OCI-LY7 (cell line): Measurements from ENCODE around the gene MED15. TPM values are rescaled to one million over a fixed set of nuclear protein-coding genes. Genes with fewer than 3 reads are reported as not detected.

Experiments
- BruUV-seq: library from RNA; stranded (reverse); fragments of 400-500 nt; replicated peaks from 2 replicates; lab custom pipeline; 2021; lab: Mats Ljungman, UMichigan
- CTCF ChIA-PET: fragments of 300-600 bp; sonication (Branson Sonifier 250); formaldehyde crosslinking; loops from one replicate; lab custom pipeline; 2022; ENCODE audit warnings: antibody characterized with exemption; ENCODE audit not compliant: unreplicated experiment; lab: Charles Lee
- POLR2A ChIA-PET: fragments of 300-600 bp; sonication (Branson Sonifier 250); formaldehyde crosslinking; loops from one replicate; lab custom pipeline; 2022; ENCODE audit warnings: antibody characterized with exemption; lab: Charles Lee
- DNase-seq: peaks from one replicate; pipeline ENCODE4 v3.0.0-alpha.2; 2015; ENCODE audit warnings: low spot score
- H2AFZ ChIP-seq: fragments of 200-600 bp; sonication (generic), shearing (Covaris generic); 2 replicates; pipeline ENCODE4 v1.6.1; 2014; ENCODE audit warnings: mild to moderate bottlenecking, antibody characterized with exemption, low read length, moderate library complexity
- H3K27ac ChIP-seq: fragments of 200-600 bp; sonication (generic); 2 replicates; pipeline ENCODE4 v1.5.1; 2014; ENCODE audit warnings: mixed run types, low read depth, mild to moderate bottlenecking, moderate library complexity, low read length, inconsistent platforms; ENCODE audit not compliant: poor library complexity, severe bottlenecking
- H3K36me3 ChIP-seq: fragments of 200-600 bp; sonication (generic); 2 replicates; pipeline ENCODE4 v1.6.1; 2014; ENCODE audit warnings: mild to moderate bottlenecking, antibody characterized with exemption, low read length, moderate library complexity, mixed read lengths; ENCODE audit not compliant: insufficient read depth
- H3K4me1 ChIP-seq: fragments of 200-600 bp; sonication (generic); 2 replicates; pipeline ENCODE4 v1.5.1; 2014; ENCODE audit warnings: mild to moderate bottlenecking, low read length; ENCODE audit not compliant: insufficient read depth, poor library complexity, severe bottlenecking
- H3K4me2 ChIP-seq: fragments of 200-600 bp; sonication (generic); 2 replicates; pipeline ENCODE4 v1.6.1; 2014; ENCODE audit warnings: mild to moderate bottlenecking, low read length
- H3K4me3 ChIP-seq: fragments of 200-600 bp; sonication (generic); 2 replicates; pipeline ENCODE4 v1.5.1; 2014; ENCODE audit warnings: mild to moderate bottlenecking, low read depth, low read length; ENCODE audit not compliant: poor library complexity, severe bottlenecking
- H3K79me2 ChIP-seq: fragments of 200-600 bp; sonication (generic); 2 replicates; pipeline ENCODE4 v1.6.1; 2016; ENCODE audit warnings: low read depth, mild to moderate bottlenecking, low read length, moderate library complexity, mixed read lengths; ENCODE audit not compliant: insufficient read depth
- H3K9me2 ChIP-seq: fragments of 200-600 bp; sonication (generic); 2 replicates; pipeline ENCODE4 v1.6.1; 2016; ENCODE audit warnings: mild to moderate bottlenecking, low read length, mixed read lengths; ENCODE audit not compliant: insufficient read depth
- H3K9me3 ChIP-seq: fragments of 200-600 bp; sonication (generic); 2 replicates; pipeline ENCODE4 v1.6.1; 2014; ENCODE audit warnings: mild to moderate bottlenecking, mixed run types, low read length, mixed read lengths
- H4K20me1 ChIP-seq: fragments of 200-600 bp; sonication (generic); 2 replicates; pipeline ENCODE4 v1.6.1; 2014; ENCODE audit warnings: mild to moderate bottlenecking, antibody characterized with exemption, low read length, moderate library complexity, mixed read lengths; ENCODE audit not compliant: insufficient read depth
- EZH2phosphoT487 ChIP-seq: fragments of 200-600 bp; sonication (generic); IDR thresholded peaks from 2 replicates; pipeline ENCODE4 v1.6.1; 2018; ENCODE audit warnings: low read depth, borderline replicate concordance, mild to moderate bottlenecking, mixed run types, antibody characterized with exemption, low read length, moderate library complexity, mixed read lengths
- intact Hi-C: fragments of 100-400 bp; cut with micrococcal nuclease; formaldehyde crosslinking; loops from one replicate; pipeline ENCODE4 v1.10.0; 2022; ENCODE audit not compliant: unreplicated experiment
- total RNA-seq, 2 experiments: library from RNA; depleted of rRNA in 1 of 2; stranded (reverse); fragments of >200 nt in 1 of 2; shearing (Covaris generic) in 1 of 2; gene quantifications; 2 replicates each; pipeline ENCODE4 v1.2.3, GENCODE V29; 2014 to 2022
- TF ChIP-seq, protein P1 (sequence below): fragments of 200-600 bp; sonication (generic); conservative IDR thresholded peaks from 2 replicates; pipeline ENCODE4 v1.5.1; 2014; ENCODE audit warnings: mild to moderate bottlenecking, antibody characterized with exemption, low read length, moderate library complexity, mixed read lengths

Gene MED15
- total RNA-seq, 2 experiments from 2014 or later = 28.7 to 79.2 TPM

DNA sequence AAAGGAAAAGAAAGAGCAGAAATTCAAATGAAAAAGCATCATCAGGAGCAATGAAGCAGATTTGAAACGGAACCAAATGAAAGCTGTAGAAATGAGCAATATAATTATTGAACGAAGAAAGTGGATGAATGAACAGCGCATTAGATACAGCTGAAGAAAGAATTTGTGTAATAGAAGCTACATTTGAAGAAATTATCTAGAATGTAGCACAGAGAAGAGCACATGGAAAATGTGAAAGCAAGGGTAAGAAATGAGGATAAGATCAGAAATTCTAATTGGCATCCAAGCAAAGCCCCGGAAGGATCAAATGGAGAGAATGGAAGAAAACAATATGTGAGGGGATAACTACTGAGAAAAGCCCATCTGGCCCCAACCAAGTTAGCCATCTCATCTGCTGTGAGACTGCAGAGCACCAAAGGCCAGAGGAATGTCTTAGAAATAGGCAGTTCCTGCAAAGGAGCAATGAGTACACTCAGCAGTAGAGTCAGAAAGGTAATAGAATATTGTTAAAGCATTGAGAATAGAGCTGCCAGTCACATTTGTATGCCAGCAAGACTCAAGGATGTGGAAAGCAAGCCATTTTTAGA is 51.9 kb downstream of the MED15 start:
- intact Hi-C loops = no loop called here
- H3K4me1 ChIP-seq = no peaks in the 10 kb centered on the region
- H4K20me1 ChIP-seq = no peaks in the 10 kb centered on the region
- H3K9me3 ChIP-seq = peaks cover 17% of the 10 kb centered on the region
- H3K36me3 ChIP-seq = peaks cover 72% of the 10 kb centered on the region
- TF ChIP-seq EZH2phosphoT487 = no peak
- TF ChIP-seq, protein P1, sequence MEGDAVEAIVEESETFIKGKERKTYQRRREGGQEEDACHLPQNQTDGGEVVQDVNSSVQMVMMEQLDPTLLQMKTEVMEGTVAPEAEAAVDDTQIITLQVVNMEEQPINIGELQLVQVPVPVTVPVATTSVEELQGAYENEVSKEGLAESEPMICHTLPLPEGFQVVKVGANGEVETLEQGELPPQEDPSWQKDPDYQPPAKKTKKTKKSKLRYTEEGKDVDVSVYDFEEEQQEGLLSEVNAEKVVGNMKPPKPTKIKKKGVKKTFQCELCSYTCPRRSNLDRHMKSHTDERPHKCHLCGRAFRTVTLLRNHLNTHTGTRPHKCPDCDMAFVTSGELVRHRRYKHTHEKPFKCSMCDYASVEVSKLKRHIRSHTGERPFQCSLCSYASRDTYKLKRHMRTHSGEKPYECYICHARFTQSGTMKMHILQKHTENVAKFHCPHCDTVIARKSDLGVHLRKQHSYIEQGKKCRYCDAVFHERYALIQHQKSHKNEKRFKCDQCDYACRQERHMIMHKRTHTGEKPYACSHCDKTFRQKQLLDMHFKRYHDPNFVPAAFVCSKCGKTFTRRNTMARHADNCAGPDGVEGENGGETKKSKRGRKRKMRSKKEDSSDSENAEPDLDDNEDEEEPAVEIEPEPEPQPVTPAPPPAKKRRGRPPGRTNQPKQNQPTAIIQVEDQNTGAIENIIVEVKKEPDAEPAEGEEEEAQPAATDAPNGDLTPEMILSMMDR = no peak
- H3K27ac ChIP-seq = no peak overlapping the region
- ChIA-PET CTCF (no interaction called here), POLR2A (no interaction called here)
- no peaks in the 10 kb centered on the region for H3K9me2 ChIP-seq
- no peak for DNase-seq
- H2AFZ ChIP-seq = no peak overlapping the region
- no peak overlapping the region for H3K4me2 ChIP-seq
- H3K4me3 ChIP-seq = no peak overlapping the region
- no peaks in the 10 kb centered on the region for H3K79me2 ChIP-seq
- BruUV-seq = TSS peak; percentile 42

DNA sequence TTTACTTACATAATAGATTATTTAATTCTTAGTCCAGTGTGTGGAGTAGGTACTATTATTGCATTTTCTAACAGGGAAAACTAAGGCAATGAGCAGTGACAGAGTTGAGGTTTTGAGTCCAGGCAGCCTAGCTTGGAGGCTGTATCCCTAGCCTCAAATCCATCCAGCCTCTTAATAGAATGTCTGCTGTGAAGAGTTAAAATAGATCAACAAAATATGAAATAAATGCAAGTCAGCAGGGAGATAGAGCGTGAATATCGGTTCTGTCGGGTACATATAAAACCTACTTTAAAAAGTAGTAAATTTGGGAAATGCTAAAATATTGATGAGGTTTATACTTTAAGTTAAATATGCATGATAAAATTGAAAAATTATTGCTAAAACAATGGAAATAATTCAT is 53.3 kb downstream of the MED15 start:
- H4K20me1 ChIP-seq = no peaks in the 10 kb centered on the region
- no peak overlapping the region for H3K4me2 ChIP-seq
- no peak for DNase-seq
- no peaks in the 10 kb centered on the region for H3K79me2 ChIP-seq
- no peak overlapping the region for H3K27ac ChIP-seq
- BruUV-seq = no TSS peak
- no peak overlapping the region for H2AFZ ChIP-seq
- TF ChIP-seq, protein P1 = no peak
- no peak for TF ChIP-seq EZH2phosphoT487
- intact Hi-C loops = loop anchor here (5.0 kb wide), 1 partner anchor 137 kb away; no protein-coding TSS in a partner anchor
- H3K4me3 ChIP-seq = no peak overlapping the region
- ChIA-PET POLR2A (no interaction called here), CTCF (no interaction called here)
- H3K4me1 ChIP-seq = no peaks in the 10 kb centered on the region
- H3K36me3 ChIP-seq = peaks cover 81% of the 10 kb centered on the region
- H3K9me2 ChIP-seq = no peaks in the 10 kb centered on the region
- peaks cover 17% of the 10 kb centered on the region for H3K9me3 ChIP-seq

DNA sequence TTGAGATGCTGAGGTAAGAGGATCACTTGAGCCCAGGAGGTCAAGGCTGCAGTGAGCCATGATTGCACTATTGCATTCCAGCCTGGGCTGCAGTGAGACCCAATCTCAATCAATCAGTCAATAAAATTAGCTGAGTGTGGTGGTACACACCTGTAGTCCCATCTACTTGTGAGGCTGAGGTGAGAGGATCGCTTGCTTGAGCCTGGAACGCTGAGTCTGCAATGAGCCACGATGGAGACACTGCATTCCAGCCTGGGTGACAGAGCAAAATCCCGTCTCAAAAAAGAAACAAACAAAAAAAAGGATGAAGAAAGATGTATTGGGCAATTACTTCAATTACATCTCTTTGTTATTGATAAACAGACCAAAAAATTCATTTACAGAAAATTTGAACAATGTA is 54.5 kb downstream of the MED15 start:
- intact Hi-C loops = loop anchor here (5.0 kb wide), 1 partner anchor 135 kb away; no protein-coding TSS in a partner anchor
- ChIA-PET POLR2A (no interaction called here), CTCF (no interaction called here)
- Histone ChIP-seq H3K79me2 (no peaks in the 10 kb centered on the region), H3K4me2 (no peak overlapping the region), H3K27ac (no peak overlapping the region), H2AFZ (no peak overlapping the region), H3K4me3 (no peak overlapping the region), H3K4me1 (no peaks in the 10 kb centered on the region), H3K9me2 (no peaks in the 10 kb centered on the region), H4K20me1 (no peaks in the 10 kb centered on the region), H3K36me3 (peaks cover 85% of the 10 kb centered on the region), H3K9me3 (peaks cover 17% of the 10 kb centered on the region)
- DNase-seq = no peak
- no TSS peak for BruUV-seq
- no peak for TF ChIP-seq EZH2phosphoT487
- TF ChIP-seq, protein P1 = no peak
